Non-pigmented ciliary epithelial cell (primary cell): Measurements from ENCODE around the gene XXYLT1.
"Not testable (repeated sequence)": the region's sequence is repeated elsewhere in the genome, so short reads cannot be mapped to it uniquely, and the experiment has no call there.

Experiments
- DNase-seq: peaks from one replicate; pipeline ENCODE4 v3.0.0-alpha.2; 2010; ENCODE audit warnings: low read depth

The XXYLT1 gene

DNA sequence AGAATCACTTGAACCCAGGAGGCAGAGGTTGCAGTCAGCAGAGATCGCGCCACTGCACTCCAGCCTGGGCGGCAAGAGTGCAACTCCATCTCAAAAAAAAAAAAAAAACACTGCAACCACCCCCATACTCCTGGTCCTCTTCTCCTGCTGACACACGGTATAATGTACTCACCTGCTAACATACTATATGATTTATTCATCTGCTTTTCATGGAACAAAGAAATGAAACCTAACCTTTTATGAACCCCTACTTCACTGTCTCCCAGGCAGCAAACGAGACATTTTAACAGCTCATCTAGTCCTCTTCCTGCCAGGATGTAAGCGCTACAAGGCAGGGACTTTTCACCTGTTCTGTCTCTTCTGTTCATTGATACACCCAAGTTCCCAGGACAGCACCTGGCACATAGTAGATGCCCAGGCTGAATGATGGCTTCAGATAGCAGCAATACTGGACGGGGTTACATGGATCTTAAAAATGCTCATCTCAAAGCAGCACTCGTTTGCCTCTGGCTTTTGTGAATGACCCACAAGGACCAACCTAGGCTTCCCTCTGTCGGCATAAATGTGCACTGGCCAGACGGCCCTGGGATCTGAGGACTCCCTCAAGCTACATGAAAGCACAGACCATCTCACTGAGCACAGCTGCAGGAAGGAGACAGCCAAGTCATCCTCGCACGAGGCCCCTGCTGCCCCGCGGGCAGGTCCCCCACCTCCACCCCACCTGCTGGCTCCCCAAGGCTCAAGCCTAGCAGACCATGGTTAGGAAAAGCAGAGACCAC lies 20.3 kb downstream of the XXYLT1 start:
- DNase-seq: no peak

DNA sequence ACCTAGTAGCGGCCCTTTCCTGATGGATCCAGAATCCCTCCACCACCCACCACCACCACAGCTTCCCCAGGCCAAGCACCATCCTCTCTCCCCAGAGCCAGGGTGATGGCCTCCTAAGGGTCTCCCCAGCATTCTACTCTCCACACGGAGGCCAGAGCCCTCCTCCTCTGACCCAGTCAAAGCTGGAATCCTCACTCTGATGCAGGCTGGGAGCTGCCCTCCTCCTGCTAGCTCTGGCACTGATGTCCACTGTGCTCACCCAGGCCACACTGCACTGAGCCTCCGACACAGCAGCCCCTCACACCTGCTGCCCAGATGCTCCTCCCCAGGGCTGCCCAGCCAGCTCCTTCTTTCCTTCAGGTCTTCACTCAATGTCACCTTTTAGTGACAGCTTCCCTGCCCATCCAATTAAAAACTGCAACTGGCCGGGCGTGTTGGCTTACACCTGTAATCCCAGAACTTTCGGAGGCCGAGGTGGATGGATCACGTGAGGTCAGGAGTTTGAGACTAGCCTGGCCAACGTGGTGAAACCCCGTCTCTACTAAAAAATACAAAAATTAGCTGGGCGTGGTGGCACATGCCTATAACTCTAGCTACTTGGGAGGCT lies 21.0 kb downstream of the XXYLT1 start:
- DNase-seq: no peak

DNA sequence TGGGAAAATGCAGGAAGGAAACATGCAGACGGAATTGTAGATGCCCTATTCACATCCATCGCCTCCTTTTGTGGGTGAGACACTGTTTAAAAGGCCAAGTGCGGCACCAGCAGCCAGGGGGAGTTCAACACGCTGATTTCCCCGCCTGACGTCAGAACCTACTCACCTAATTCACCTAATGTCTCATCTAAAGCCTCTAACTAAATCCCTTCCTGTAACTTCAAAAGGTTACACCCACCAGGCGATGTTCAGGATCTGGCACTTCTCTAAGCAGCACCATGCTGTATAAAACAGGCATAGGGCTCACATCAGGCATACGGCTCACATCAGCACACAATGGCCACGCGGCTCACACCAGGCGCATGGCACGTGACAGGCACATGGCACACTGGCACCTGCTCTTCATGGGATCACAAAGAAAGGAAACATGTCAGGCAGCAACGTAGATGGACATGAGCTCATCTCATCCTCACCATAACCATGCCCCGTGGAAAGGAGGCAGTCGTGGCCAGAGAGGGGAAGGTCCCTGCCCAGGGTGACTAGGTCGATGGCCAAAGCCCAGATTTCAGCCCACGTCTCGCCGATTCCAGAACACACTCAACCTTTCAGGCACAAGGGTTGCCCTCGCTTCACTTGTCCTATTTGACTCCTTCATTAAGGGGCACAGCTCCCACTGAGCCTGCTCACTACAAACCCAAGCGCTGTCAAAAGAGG lies 21.7 kb downstream of the XXYLT1 start:
- DNase-seq: no peak

DNA sequence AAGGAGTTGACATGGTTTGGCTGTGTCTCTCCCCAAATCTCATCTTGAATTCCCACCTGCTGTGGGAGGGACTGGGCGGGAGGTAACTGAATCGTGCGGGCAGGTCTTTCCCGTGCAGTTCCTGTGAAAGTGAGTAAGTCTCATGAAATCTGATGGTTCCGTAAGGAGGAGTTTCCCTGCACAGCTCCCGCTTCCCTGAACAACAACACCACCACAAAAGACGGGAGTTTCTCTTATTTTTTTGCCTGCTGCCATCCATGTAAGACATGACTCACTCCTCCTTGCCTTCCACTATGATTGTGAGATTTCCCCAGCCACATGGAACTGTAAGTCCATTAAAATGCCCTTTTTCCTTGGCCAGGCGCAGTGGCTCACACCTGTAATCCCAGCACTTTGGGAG lies 22.7 kb downstream of the XXYLT1 start:
- DNase-seq: no peak

DNA sequence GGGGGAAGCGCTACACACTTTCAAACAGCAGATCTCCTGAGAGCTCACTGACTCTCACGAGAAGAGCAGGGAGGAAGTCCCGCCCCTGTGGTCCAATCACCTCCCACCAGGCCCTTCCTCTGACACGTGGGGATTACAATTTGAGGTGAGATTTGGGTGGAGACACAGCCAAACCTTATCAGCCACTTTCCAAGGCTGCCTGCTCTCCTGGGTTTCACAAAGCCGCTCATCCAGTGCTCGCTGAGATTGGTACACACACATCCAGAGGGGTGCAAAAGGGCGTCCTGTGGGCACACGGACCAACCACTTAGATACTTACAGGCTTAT lies 23.1 kb downstream of the XXYLT1 start:
- DNase-seq: no peak

DNA sequence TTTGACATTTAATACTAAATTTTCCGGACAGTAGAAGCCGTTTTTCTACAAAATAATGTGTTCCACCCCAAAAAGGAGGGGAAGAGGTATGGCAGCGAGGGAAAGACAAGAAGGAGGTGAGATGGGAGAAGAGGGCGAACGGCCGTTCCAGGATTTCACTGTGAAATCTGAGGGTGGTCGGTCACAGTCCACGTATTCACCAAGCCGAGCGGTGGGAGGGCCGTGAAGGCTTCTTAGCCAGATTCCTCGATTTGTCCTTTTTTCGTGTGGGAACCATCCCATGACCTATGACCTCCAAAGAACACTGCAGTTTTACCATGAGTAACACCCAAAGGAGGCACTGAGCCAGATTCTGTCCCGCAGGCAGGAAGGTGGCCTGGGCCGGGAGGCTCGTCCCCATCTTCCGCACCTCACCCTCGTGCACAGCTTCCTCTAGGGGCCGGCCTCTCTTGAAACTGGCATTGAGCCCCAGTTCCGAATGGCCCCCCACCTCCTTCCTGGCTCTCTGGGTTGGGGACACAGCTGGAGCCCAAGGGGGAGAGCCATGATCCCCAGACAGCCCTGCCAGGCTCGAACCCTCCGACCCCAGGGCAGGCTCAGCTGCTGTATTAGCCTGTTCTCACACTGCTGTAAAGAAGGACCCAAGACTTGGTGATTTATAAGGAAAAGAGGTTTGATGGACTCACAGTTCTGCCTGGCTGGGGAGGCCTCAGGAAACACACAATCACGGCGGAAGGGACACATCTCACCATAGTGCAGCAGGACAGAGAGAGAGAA lies 23.7 kb downstream of the XXYLT1 start:
- no peak for DNase-seq

DNA sequence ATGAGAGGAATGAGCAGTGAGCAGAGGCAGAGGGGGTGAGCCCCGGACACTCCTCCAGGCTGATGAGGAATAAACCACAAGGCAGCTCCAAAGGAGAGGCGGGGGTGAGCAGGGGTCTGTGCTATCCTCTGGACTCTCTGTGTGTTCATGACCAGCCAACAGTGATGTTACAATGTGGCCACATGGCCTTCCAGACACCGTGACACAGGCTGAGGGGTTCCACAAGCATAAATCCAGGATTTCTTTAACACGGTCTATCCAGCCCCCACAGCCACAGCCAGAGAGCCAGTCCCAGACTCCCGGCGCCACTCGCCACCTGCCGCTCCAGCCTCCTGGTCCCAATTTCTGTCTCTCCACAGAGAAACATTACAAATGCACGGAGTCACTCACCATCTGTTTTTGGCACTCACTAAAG lies 24.4 kb downstream of the XXYLT1 start:
- DNase-seq: no peak

DNA sequence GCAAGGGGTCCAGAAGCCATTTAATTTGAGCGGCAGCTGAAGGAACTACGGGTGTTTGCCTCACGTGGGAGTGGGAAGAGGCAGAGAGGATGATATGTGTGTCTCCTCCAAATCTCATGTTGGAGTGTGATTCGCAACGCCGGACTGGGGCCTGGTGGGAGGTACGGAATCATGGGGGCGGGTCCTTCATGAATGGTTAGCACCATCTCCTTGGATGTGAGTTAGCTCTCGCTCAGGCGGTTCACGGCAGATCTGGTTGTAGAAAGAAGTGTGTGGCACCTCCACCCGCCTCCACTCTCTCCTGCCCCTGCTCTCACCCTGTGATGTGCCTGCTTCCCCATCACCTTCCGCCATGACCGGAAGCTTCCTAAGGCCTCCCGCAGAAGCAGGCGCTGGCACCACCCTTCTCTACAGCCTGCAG lies 25.4 kb downstream of the XXYLT1 start:
- no peak for DNase-seq

DNA sequence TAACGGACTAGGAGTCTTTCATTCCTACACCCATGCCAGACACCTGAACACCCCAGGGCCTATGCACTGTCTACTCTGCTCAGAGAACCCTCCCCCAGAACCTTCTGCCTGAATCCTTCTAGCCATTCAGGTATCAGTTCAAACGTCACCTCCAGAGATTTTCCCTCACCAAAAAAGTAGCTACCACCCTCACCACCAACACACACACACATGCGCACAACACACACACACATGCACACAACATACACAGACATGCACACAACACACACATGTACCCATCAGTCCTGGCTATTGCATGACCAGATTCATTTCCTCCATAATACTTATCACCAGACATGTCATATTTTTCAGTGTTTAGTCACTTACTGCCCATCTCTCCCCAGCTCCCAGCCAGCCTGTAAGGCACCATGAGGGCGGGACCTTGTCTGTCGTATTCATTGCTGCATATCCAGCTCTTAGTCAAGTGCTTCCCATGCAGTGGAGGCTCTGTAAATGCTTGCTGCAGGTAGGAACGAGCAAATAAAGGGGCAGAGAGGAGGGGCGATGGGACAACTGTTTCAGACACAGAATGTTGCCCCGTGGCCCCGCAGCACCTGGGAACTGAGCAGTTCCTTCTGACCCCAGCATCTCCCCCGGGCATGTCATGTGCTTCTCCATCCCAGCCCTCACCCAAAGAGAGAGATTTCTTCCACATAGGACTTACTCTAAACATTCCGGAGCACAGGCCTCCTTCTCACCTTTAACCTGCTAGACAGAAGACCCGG lies 29.2 kb downstream of the XXYLT1 start:
- no peak for DNase-seq

DNA sequence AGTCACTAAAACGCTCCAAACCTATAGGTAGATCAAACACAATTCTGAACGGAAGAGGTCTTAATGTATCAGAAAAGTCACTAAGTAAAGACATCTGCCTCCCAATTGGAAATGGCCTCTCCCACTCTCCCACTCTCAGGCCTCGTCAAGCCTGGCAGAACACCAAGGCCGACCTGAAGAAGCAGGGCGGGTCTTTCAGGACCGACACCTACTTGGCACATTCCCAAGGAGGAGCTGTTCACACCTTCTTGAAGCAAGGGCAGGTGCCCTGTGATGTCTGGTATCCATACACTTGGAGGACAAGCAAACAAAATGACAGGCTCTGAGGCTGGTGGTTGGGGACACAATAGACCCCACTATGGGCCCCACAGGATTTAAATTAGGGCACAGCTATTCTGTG lies 30.0 kb downstream of the XXYLT1 start:
- no peak for DNase-seq

DNA sequence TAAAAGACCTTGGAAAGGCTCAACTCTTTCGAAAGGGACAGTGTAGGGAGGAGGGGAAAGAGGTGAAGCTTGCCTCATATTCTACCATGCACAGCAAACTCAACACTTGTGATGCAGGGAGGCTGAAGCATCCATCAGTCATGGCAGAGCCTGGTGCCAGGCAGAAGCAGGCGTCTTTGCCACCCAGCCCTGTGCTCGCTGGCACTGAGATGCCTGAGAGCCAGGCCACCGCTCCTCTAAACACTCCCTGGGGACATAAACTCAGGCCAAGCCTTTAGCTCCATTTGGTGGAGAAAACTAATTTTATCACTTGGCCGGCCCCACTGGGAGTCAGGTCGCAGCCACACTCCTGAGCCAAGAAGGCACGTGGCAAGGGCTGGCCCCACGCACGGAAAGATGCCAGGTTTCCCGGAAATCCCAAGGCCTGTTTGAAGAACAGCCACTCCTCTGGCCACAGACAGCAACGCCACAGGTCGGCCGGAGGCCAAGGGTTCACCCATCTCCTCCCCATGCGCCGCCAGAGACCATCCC lies 30.7 kb downstream of the XXYLT1 start:
- DNase-seq: no peak

DNA sequence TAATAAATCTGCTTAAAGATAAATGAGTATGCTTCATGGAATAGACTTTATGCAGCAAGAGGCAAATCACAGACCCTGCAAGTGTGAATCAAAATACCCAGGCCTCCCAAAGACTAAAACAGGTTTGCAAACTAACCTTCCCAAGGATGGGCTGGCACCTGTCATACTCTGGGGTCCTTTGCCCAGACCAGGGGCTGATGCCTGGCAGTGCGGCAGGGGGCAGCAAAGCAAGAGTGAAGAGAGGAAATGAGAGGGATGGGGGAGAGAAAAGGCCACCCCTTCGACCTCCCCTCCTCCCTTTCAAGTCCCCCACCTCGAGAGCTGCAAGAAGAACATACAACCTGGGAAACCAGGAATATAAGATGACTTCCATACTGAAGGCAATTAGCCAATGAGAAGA lies 31.8 kb downstream of the XXYLT1 start:
- DNase-seq: no peak

DNA sequence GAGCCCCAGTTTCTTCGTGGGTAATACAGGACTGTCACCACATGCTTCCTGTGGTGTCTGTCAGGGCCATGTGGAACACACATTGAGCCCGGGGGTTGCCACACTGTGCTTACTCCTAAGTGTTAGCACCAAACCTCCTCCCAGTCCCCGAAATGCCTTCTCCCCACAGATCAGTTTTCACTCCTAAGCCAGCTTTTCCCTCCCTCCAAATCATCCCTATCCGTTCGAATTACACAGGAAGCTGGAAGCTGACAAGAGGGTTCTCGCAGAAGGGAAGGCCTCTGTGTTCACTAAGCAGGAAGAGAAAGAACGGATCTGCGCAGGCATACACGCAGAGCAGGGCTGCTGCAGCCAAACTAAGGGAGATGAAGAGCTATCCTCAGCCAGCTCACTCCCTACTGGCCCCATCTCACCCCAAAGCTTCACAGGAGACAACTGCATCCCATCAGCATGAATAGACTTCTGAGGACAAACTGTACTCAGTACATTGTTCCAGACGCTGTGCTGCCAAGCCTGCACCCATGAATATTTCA lies 32.3 kb downstream of the XXYLT1 start:
- no peak for DNase-seq

DNA sequence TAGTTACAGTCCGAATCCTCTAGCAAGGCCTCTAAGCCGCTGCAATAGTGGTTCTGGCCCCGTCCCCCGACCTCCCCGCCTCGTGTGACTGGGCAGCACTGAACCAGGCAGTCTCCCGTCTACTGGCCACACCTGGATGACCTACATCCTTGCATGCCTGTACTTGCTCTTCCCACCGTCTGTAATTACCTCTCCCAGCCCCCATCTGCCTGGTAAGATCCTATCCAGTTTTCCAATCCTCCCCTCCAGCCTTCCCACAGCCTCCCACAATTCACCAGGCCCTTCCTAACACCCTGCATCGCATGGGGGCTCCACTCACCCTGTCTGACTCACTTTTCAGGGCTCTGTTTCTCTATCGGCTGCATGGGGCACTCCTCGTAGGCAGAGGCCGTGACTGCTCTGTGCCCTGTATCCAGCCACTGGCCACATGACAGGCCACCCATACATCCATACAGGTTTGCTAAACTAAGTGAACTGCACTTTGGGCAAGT lies 32.8 kb downstream of the XXYLT1 start:
- DNase-seq: no peak

DNA sequence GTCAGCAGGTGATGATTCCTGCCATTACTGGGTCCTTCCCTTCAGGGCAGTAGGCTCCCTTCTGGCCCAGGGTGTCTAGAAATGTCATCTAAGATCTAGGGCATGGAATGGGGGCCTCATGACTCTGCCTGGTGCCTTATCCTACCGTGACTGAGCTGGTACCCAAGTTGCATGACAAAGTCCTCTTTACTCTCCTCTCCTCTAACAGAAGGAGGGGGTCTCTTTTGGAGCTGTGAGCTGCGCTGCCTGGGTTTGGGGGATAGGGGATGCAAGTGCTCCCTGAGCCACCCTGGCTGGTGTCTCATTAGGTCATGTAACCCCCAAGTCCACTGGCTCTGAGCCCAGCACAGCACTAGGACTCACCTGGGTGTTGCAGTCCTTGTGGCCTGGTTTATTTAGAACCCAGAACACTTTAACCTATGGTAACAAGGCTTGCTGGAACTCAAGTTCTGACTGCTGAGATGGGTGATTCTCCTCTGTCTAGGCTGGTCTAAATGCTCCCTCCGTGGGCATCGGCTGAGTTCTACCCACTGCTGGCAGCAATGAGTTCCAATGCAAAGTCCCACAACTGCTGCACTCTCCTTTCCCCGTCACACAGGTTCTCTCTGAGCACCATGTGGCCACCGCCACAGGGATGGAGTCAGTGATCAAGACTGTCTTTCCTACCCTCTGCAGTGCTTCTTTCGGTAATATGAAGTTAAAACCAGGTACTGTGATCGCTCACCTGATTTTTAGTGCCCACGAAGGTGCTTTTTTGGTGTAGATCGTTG lies 34.0 kb downstream of the XXYLT1 start:
- no peak for DNase-seq

DNA sequence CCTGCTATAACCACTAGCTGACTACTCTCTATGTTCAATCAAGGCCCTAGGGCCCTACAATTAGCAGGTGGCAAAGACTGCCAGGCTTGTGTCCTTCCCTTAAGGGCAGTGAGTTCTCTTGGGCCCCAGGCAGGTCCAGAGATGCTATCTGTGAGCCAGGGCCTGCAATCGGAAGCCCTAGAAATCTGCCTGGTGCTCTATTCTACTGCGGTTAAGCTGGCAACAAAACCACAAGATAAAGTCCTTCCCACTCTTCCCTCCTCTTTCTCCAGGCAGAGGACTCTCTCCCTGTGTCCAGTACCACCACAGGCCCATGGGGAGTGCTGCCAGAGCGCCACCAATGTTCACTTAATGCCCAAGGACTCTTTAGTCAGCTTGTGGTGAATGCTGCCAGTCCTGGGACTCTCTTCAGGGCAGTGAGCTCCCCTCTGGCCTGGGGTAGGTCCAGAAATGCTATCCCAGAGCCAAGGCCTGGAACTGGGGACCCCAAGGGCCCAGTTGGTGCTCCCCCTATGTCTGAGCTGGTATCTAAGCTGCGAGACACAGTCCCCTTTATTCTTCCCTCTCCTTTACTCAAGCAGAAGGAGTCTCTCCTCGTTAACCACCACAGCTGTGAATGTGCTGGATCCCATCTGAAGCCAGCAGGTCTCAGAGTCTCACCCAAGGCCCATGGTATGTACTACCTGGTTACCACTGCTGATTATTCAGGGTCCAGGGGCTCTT lies 34.7 kb downstream of the XXYLT1 start:
- DNase-seq: no peak

DNA sequence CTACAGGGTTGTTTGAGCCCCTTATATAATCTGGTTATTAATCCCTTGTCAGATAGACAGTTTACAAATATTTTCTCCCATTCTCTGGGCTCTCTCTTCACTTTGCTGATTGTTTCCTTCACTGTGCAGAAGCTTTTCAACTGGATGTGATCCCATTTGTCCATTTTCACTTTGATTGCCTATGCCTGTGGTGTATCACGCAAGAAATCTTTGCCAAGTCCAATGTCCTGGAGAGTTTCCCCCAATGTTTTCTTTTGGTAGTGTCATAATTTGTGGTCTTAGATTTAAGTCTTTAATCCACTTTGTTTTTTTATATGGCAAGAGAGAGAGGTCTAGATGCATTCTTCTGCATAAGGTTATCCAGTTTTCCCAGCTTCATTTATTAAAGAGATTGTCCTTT lies 40.7 kb downstream of the XXYLT1 start:
- DNase-seq: no peak

DNA sequence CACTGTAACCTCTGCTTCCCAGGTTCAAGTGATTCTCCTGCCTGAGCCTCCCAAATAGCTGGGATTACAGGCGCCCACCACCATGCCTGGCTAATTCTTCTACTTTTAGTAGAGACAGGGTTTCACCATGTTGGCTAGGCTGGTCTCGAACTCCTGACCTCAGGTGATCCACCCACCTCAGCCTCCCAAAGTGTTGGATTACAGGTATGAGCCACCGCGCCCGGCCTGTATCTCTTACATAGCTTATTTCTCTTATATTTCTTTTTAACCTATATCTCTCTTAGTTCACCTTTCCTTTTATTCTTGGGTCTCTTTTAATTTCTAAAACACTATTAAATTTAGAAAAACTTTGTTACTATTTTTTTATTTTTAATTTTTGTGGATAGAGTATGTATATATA lies 42.1 kb downstream of the XXYLT1 start:
- DNase-seq: not testable (repeated sequence)

DNA sequence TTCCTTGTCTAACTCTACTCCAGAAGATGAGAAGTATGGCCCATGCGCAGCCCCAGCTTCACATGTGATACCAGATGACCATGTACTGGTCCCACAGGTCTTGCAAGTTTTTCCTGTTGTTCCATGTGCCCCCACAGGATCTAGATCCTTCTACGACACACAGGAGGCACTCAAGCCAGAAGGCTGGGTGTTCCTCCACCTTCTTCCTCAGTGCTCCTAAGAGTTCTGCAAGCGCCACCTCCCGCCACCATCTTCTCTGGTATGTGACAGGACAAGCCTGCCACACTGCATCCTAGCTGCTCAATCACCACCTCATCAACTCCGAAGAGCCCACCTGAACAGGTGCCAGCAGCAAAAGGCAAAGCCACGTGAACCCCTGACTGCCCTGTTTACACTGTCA lies 43.1 kb downstream of the XXYLT1 start:
- no peak for DNase-seq
